Stimulated activated CD8-positive, alpha-beta memory T cell treated with anti-CD3 and anti-CD28 coated beads, Interleukin-4, amount 100 ng/mL, for 24 hours (primary cell): ENCODE results near the gene MRTFA.
"Not testable (repeated sequence)": the region's sequence is repeated elsewhere in the genome, so short reads cannot be mapped to it uniquely, and the experiment has no call there.

Experiments
- DNase-seq: peaks from one replicate; pipeline ENCODE4 v3.0.0-alpha.2; 2020; ENCODE audit warnings: low read depth

The MRTFA gene

GRCh38 chr22:40636380-40637182, at the start of gene MRTFA:
TSS of gene MRTFA (minus strand) at chr22:40636719.
- peak; percentile 100 for DNase-seq

- no peak for DNase-seq
These were observed 48.9 kb upstream of the MRTFA start for GRCh38 chr22:40685406-40685805.

GRCh38 chr22:40684728-40685127, 48.2 kb upstream of the MRTFA start:
- no peak for DNase-seq

GRCh38 chr22:40681451-40681850, 44.9 kb upstream of the MRTFA start:
- DNase-seq = no peak

- no peak for DNase-seq
These were observed 44.3 kb upstream of the MRTFA start for GRCh38 chr22:40680819-40681183.

- no peak for DNase-seq
These were observed 43.7 kb upstream of the MRTFA start for GRCh38 chr22:40679964-40680818.

- no peak for DNase-seq
These were observed 42.9 kb upstream of the MRTFA start, which contains the start of gene MCHR1 for GRCh38 chr22:40679249-40679963. TSS of gene MCHR1 (plus strand) at chr22:40679484. CDS start at chr22:40679653, 169 bp downstream.

GRCh38 chr22:40678493-40679248, 42.2 kb upstream of the MRTFA start:
- DNase-seq = no peak

GRCh38 chr22:40676644-40677043, 40.1 kb upstream of the MRTFA start:
- DNase-seq = no peak

GRCh38 chr22:40676166-40676565, 39.6 kb upstream of the MRTFA start:
- not testable (repeated sequence) for DNase-seq

GRCh38 chr22:40674274-40674673, 37.8 kb upstream of the MRTFA start:
- no peak for DNase-seq

- DNase-seq = no peak
These were observed 36.5 kb upstream of the MRTFA start for GRCh38 chr22:40673017-40673416.

GRCh38 chr22:40671796-40672360, 35.4 kb upstream of the MRTFA start:
- DNase-seq = no peak

GRCh38 chr22:40671369-40671768, 34.9 kb upstream of the MRTFA start:
- DNase-seq = no peak

GRCh38 chr22:40670058-40670457, 33.5 kb upstream of the MRTFA start:
- DNase-seq = no peak

- DNase-seq = no peak
These were observed 32.3 kb upstream of the MRTFA start for GRCh38 chr22:40668611-40669411.

- no peak for DNase-seq
These were observed 29.8 kb upstream of the MRTFA start for GRCh38 chr22:40666151-40666848.

- no peak for DNase-seq
These were observed 28.8 kb upstream of the MRTFA start for GRCh38 chr22:40665312-40665711.

GRCh38 chr22:40661671-40662070, 25.2 kb upstream of the MRTFA start:
- no peak for DNase-seq

- no peak for DNase-seq
These were observed 24.2 kb upstream of the MRTFA start for GRCh38 chr22:40660730-40661129.
